Right lobe of liver (tissue), 6 donors: ENCODE measurements around the gene SPAAR. TPM values are rescaled to one million over a fixed set of nuclear protein-coding genes. Genes with fewer than 3 reads are reported as not detected.
A peak's percentile ranks its signal among the peaks of the same experiment; 100 is the strongest.

ENCODE experiments used
- ATAC-seq, 4 donors: fragments of 200-7000 bp; cut with Tn5 transposase; one replicate each; pipeline ENCODE4 v1.9.1; 2020; ENCODE audit warnings: mild to moderate bottlenecking in 4 of 4, moderate library complexity in 4 of 4
- DNase-seq, 3 donors: peaks; one replicate each; pipeline ENCODE4 v3.0.0-alpha.2; 2020
- H3K27ac ChIP-seq, 3 donors: fragments of 200-600 bp; one replicate each; pipeline ENCODE4 v1.8.0; 2022
- H3K27me3 ChIP-seq, 2 donors: fragments of 200-600 bp; one replicate each; pipeline ENCODE4 v1.8.0; 2022
- H3K36me3 ChIP-seq, 4 donors: fragments of 200-600 bp; sonication (generic) in 1 of 4; one replicate each; pipeline versions ENCODE4 v1.5.1 to v1.8.0; 2017 to 2022; ENCODE audit warnings: control low read depth in 1 of 4
- H3K4me1 ChIP-seq, 4 donors: fragments of 200-600 bp; sonication (generic) in 1 of 4; one replicate each; pipeline versions ENCODE4 v1.5.1 to v1.8.0; 2017 to 2022; ENCODE audit warnings: control low read depth in 1 of 4
- H3K4me3 ChIP-seq, 3 donors: fragments of 200-600 bp; one replicate each; pipeline ENCODE4 v1.8.0; 2022
- H3K9me3 ChIP-seq, 4 donors: fragments of 200-600 bp; sonication (generic) in 1 of 4; one replicate each; pipeline versions ENCODE4 v1.5.1 to v1.8.0; 2017 to 2022; ENCODE audit warnings: control low read depth in 1 of 4
- CTCF ChIP-seq, 4 donors: fragments of 200-600 bp in 3 of 4; fragments of 450-650 bp in 1 of 4; IDR thresholded peaks; one replicate each; pipeline versions ENCODE4 v1.5.1 to v1.8.0; 2016 to 2022; ENCODE audit warnings: antibody characterized with exemption in 4 of 4, mild to moderate bottlenecking in 2 of 4
- POLR2A ChIP-seq: fragments of 450-650 bp; IDR thresholded peaks from one replicate; pipeline ENCODE4 v1.6.1; 2017; ENCODE audit warnings: antibody characterized with exemption, mild to moderate bottlenecking
- WGBS: methylation state at CpG from one replicate; pipeline ENCODE4 v1.1.6; 2018; ENCODE audit warnings: low coverage, low lambda C conversion rate; ENCODE audit not compliant: insufficient coverage; ENCODE audit errors: missing lambda C conversion rate; 5-methylcytosine and 5-hydroxymethylcytosine counted together
- intact Hi-C, 2 donors: fragments of 100-400 bp; cut with DNase I; formaldehyde crosslinking; loops; one replicate each; pipeline versions ENCODE4 v1.11.2 to v1.14.1; 2022
- total RNA-seq, 6 experiments: library from RNA; depleted of rRNA in 2 of 6; stranded (reverse); fragments of >200 nt in 2 of 6; fragmentation: NEBNext Ultra II Directional in 3 of 6; extraction: Animal tissue kit (Norgen Biotek cat#: 25700) in 3 of 6; gene quantifications; one replicate each; pipeline versions ENCODE4 v1.1.0 to v1.2.4, GENCODE V29; 2016 to 2023
- donor health status: DM: no; HTN: yes; CAD: no.
- donor health status: DM: no; HTN: no; CAD: no.
- donor health status: DM: no; HTN: no; CAD: no.
- donor health status: DM: no; HTN: yes; CAD: no.
- donor health status: DM: no; HTN: yes; CAD: no.

The SPAAR gene
- total RNA-seq, 6 experiments from 2014 or later, result 0.37 to 1.4 (median 0.84) TPM

GRCh38 chr9:35915681-35916294, 6.5 kb downstream of the SPAAR start:
- DNase-seq, result no peak
- no peaks in the 10 kb centered on the region for H3K9me3 ChIP-seq
- WGBS, result 76% methylated on average over 5 of the region's 16 CpGs
- peaks cover 0 to 46% (median 7%) of the 10 kb centered on the region in 4 donors for H3K4me1 ChIP-seq
- ATAC-seq, result no peak
- no peak overlapping the region for H3K27ac ChIP-seq
- H3K36me3 ChIP-seq, result no peaks in the 10 kb centered on the region
- TF ChIP-seq POLR2A (no peak), CTCF (IDR thresholded peaks at IDR 0.05) (no peak)
- no peak overlapping the region for H3K4me3 ChIP-seq
- no peaks in the 10 kb centered on the region for H3K27me3 ChIP-seq
- intact Hi-C loops, result no loop called here

- H3K9me3 ChIP-seq, result no peaks in the 10 kb centered on the region
- peaks cover 0 to 38% (median 7%) of the 10 kb centered on the region in 4 donors for H3K4me1 ChIP-seq
- DNase-seq (no peak), ATAC-seq (no peak)
- intact Hi-C loops, result no loop called here
- no peak overlapping the region for H3K4me3 ChIP-seq
- no peaks in the 10 kb centered on the region for H3K36me3 ChIP-seq
- 100% methylated on average over 1 of the region's 4 CpGs for WGBS
- TF ChIP-seq POLR2A (no peak), CTCF (IDR thresholded peaks at IDR 0.05) (no peak)
- H3K27ac ChIP-seq, result no peak overlapping the region
- H3K27me3 ChIP-seq, result no peaks in the 10 kb centered on the region
Measured at GRCh38 chr9:35917261-35917660, 8.0 kb downstream of the SPAAR start.

GRCh38 chr9:35918780-35919179, 9.5 kb downstream of the SPAAR start:
- no peak overlapping the region for H3K4me3 ChIP-seq
- intact Hi-C loops, result no loop called here
- ATAC-seq (no peak), DNase-seq (no peak)
- H3K9me3 ChIP-seq, result no peaks in the 10 kb centered on the region
- peaks cover 0 to 42% (median 10%) of the 10 kb centered on the region in 4 donors for H3K4me1 ChIP-seq
- H3K36me3 ChIP-seq, result no peaks in the 10 kb centered on the region
- no peak overlapping the region for H3K27ac ChIP-seq
- 73% methylated on average over 3 of the region's 3 CpGs for WGBS
- no peak for TF ChIP-seq POLR2A
- no peak for TF ChIP-seq CTCF (IDR thresholded peaks at IDR 0.05)
- no peaks in the 10 kb centered on the region for H3K27me3 ChIP-seq

- intact Hi-C loops, result no loop called here
- Histone ChIP-seq H3K27me3 (no peaks in the 10 kb centered on the region), H3K4me1 (peaks cover 0 to 44% (median 13%) of the 10 kb centered on the region in 4 donors), H3K36me3 (no peaks in the 10 kb centered on the region), H3K4me3 (no peak overlapping the region), H3K27ac (peak overlapping the region in 2 of 3 donors; percentile 23 to 62), H3K9me3 (no peaks in the 10 kb centered on the region)
- WGBS, result 69% methylated on average over 3 of the region's 3 CpGs
- DNase-seq (no peak), ATAC-seq (no peak)
- TF ChIP-seq POLR2A (no peak), CTCF (IDR thresholded peaks at IDR 0.05) (no peak)
Measured at GRCh38 chr9:35919212-35920008, 10.1 kb downstream of the SPAAR start.
